Measurements from ENCODE around the gene KANSL1. TPM values are rescaled to one million over a fixed set of nuclear protein-coding genes. Genes with fewer than 3 reads are reported as not detected.
"Not testable (repeated sequence)": the region's sequence is repeated elsewhere in the genome, so short reads cannot be mapped to it uniquely, and the experiment has no call there.

Gene KANSL1
- total and polyA plus RNA-seq, 9 of the 15 experiments (the other 6 are each of a cell fraction or from before 2014, with no cell fraction given): 3.6 to 55.4 (median 31.8) TPM

DNA sequence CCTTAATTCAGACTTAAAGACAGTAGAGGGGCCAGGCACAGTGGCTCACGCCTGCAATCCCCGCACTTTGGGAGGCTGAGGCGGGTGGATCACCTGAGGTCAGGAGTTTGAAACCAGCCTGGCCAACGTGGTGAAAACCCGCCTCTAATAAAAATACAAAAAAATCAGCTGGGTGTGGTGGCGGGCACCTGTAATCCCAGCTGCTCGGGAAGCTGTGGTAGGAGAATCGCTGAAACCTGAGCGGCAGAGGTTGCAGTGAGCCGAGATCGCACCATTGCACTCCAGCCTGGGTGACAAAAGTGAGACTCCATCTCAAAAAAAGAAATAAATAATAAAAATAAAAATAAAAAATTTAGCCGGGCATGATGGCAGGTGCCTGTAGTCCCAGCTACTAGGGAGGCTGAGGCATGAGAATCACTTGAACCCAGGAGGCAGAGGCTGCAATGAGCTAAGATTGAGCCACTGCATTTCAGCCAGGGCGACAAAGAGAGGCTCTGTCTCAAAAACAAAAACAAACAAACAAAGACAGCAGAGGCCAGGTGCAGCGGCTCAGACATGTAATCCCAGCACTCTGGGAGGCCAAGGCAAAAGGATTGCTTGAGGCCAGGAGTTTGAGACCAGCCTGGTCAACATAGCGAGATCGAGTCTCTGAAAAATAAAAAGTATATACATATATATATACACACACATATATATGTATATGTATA, 12.9 kb downstream of the KANSL1 start:
- FAIRE-seq; CTCF ChIA-PET (ENCODE audit: low intra/inter-chr PET ratio); BruUV-seq (replicated peaks); H3K4me2 ChIP-seq (ENCODE audit: insufficient read depth, low read length); in situ Hi-C loops (cut with MboI); H3K9ac ChIP-seq (ENCODE audit: insufficient read depth in 1 of 2, low read depth in 2 of 2, low read length in 2 of 2); H3K36me3 ChIP-seq (ENCODE audit: control insufficient read depth, insufficient read depth, low read length); H3K9me1 ChIP-seq (ENCODE audit: control insufficient read depth, insufficient read depth, low read length); intact Hi-C loops (cut with micrococcal nuclease); ATAC-seq; H3K9me3 ChIP-seq (replicated peaks; ENCODE audit: control insufficient read depth, insufficient read depth, low read depth, low read length); H2AFZ ChIP-seq (ENCODE audit: low read depth, low read length); H3K27me3 ChIP-seq (ENCODE audit: control insufficient read depth in 2 of 2, insufficient read depth in 2 of 2, low read length in 2 of 2); H3K4me3 ChIP-seq; DNase-seq (ENCODE audit: extremely low read depth in 1 of 4, low spot score in 3 of 4); H3K27ac ChIP-seq (ENCODE audit: extremely low read depth, low read depth, low read length): not testable (repeated sequence)
- TF ChIP-seq, protein P1, sequence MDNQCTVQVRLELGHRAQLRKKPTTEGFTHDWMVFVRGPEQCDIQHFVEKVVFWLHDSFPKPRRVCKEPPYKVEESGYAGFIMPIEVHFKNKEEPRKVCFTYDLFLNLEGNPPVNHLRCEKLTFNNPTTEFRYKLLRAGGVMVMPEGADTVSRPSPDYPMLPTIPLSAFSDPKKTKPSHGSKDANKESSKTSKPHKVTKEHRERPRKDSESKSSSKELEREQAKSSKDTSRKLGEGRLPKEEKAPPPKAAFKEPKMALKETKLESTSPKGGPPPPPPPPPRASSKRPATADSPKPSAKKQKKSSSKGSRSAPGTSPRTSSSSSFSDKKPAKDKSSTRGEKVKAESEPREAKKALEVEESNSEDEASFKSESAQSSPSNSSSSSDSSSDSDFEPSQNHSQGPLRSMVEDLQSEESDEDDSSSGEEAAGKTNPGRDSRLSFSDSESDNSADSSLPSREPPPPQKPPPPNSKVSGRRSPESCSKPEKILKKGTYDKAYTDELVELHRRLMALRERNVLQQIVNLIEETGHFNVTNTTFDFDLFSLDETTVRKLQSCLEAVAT (IDR thresholded peaks at IDR 0.05): peak in 1 of 2 experiments; percentile 54; a peak in 1 of 4 replicates
- Histone ChIP-seq H3K4me1 (replicated peaks in 1 of 2; ENCODE audit: control insufficient read depth in 2 of 2, insufficient read depth in 2 of 2, low read length in 2 of 2) (peaks cover 28 to 56% of the 10 kb centered on the region in 2 experiments; a peak in 4 of 5 replicates), H3K79me2 (ENCODE audit: control insufficient read depth, insufficient read depth, low read length) (peaks cover 100% of the 10 kb centered on the region), H4K20me1 (replicated peaks; ENCODE audit: control insufficient read depth, insufficient read depth, low read length) (peaks cover 62% of the 10 kb centered on the region)
- WGBS (ENCODE audit: insufficient coverage, low coverage, missing lambda C conversion rate): 90% methylated on average over 16 of the region's 16 CpGs
- POLR2A ChIA-PET: interaction anchor here (0.9 to 7.0 kb wide), 12 partner anchors 7 to 90 kb away, joined by 3 to 49 read pairs (median 4); partner anchors contain the start of gene KANSL1

Data from K562 (cell line).